Stimulated activated CD8-positive, alpha-beta memory T cell treated with anti-CD3 and anti-CD28 coated beads, Interleukin-12 subunit alpha, Interleukin-12 subunit beta, amount 100 ng/mL, for 24 hours (primary cell): ENCODE results near the gene PROM2.

ENCODE experiments used
- DNase-seq: peaks from one replicate; pipeline ENCODE4 v3.0.0-alpha.2; 2020; ENCODE audit errors: extremely low read depth

The PROM2 gene

GRCh38 chr2:95284886-95285541, 10.8 kb downstream of the PROM2 start:
- no peak for DNase-seq

GRCh38 chr2:95285542-95285932, 11.3 kb downstream of the PROM2 start:
- no peak for DNase-seq

DNA sequence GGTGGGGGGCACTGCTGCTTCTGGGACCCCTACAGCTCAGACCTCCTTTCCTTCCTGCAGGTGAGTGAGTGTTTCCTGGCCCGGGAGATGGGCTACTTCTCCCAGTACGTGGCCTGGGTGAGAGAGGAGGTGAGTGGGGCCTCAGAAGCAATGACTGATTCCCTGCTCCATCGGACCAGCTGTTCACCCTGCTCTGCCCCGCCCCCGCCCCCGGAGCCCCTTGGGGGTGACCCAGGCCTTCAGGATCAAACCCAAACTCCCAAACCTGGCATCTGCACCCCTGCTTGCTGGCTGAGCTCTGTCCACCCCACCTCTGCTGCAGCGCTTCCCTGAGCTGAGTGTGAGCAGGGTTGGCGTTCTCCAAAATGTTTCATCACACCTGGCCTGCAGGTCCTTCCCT, 13.1 kb downstream of the PROM2 start:
- no peak for DNase-seq

DNA sequence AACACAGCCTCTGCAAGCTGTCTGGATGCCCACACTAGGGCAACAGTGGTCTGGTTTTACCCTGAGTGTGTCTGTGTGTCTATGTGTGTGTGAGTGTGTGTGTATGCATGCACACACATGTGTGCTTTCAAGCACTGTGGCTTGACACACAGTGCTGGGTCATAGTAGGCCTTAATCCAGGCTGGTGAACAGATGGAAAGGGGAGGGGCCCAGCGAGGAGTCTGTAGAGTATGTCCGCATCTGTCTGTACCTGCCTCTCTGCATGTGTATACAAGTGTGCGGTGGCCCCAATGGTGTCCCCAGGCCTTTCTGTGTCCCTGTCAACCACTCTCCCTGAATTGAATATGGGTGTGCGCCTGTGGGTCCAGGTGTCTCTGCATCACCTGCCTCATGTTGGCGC, 13.6 kb downstream of the PROM2 start:
- no peak for DNase-seq

GRCh38 chr2:95289253-95289652, 15.0 kb downstream of the PROM2 start:
- DNase-seq, result no peak

- DNase-seq, result no peak
Measured at GRCh38 chr2:95291222-95291621, 17.0 kb downstream of the PROM2 start.

DNA sequence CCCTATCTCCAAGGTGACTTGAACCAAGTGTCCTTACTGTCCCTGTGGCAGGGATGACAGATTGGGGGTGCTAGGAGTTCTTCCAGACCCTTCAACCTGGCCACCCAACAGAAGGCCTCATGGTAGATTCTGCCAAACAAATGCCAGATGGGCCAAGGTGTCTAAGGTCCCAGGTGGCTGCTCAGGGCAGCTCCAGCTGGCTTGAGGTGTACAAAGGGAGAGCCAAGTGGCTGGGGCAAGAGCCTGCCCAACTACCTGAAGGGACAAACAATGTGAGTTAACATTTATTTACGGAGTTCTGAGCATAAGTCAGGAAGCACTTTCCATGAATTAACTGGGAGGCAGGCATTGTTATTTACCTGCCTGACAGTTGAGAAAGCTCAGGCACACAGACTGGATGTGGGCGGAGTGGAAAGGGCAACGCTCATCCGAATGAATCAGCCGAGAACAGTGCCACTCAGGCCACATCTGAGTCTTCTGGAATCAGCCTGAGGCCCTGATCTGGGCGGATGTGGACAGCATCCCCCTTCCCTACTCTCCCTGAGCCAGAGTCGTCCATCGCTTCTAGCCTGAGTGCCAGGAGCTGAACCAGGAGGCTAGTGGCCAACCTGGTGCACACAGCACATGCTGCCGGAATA, 18.5 kb downstream of the PROM2 start:
- no peak for DNase-seq

- DNase-seq, result no peak
Measured at GRCh38 chr2:95294579-95295250, 20.5 kb downstream of the PROM2 start.

DNA sequence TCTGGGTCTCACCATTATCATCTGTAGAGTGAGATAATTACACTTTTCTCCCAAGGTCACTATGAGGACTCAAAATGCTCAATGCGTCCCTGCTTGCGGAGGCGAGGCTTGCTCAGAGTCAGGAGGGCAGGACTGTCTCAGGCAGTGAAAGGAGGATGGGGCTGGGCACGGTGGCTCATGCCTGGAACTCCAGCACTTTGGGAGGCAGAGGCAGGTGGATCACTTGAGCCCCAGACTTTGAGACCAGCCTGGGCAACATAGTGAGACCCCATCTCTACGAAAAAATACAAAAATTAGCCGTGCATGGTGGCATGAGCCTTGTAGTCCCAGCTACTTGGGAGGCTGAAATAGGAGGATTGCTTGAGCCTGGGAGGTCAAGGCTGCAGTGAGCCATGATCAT, 21.1 kb downstream of the PROM2 start:
- no peak for DNase-seq

DNA sequence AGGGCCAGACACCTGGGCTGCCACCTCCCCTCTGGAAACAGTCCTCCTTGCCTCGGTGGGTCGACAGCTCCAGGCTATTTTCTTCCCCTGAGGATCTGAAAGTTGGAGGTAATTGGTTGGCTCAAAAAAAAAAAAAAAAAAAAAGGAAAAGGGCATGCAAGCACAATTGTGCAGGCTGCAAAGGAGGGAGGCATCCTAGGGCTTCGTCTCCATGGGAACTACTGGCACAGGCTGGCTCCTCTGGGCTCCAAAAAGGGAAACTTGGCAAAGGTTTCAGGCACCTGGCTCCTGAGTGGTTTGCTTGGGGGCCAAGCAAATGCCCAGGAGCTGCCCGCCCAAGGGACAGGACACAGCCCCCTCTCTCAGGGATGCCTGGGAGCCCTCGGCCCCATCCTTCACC, 21.8 kb downstream of the PROM2 start:
- DNase-seq, result no peak

- DNase-seq, result no peak
Measured at GRCh38 chr2:95296880-95297487, 22.7 kb downstream of the PROM2 start, which contains the start of gene KCNIP3. KCNIP3 (plus strand) TSS chr2:95297347; CDS start chr2:95297439, 92 bp downstream.

GRCh38 chr2:95297639-95298395, 23.6 kb downstream of the PROM2 start:
- no peak for DNase-seq

DNA sequence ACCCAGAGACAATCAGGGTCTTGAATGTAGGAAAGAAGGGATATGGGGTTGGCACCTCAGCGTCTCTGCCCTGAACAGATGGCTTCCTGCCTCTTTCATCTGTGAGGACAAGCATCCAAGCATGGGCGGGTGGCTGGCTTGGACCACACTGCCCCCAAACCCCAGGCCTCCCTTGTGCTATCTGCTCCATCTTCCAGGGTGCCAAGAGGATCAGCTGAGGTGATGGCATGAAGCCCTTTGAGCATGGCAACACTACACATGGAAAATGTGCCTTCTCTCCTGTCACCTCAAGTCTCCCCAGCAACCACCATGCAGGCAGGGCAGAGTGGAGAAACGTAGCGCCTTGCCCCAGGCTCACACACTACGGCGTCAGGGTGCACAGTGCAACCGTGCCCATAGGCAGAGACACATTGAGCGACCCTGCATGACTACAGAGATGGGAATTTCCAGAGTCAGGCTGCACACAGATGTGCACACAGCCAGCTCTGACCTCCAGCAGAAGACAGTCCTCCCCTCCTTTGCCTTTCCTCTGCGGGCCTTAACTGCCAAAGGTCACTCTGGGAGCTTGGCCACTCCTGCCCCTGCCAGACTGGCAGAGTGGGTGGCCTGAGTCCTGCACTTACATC, 24.4 kb downstream of the PROM2 start:
- DNase-seq, result no peak

DNA sequence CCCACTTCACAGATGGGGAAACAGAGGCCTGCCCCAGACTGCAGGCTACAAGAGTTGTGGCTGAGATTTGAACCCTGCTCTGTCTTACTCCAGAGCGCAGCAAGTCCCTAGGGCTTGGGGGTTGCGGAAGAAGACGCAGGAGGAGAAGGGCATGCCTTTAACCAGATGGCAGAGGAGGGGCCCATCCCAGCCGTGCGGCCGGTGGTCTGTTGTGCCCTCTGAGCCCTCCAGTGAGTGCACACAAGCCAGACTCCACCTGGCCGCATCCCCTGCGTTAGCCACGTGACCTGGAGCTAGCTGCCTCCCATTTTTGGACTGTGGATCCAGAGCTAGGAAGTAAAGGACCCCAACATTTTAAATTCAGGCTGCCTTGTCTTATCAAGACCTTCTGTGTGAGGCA, 25.7 kb downstream of the PROM2 start:
- no peak for DNase-seq

DNA sequence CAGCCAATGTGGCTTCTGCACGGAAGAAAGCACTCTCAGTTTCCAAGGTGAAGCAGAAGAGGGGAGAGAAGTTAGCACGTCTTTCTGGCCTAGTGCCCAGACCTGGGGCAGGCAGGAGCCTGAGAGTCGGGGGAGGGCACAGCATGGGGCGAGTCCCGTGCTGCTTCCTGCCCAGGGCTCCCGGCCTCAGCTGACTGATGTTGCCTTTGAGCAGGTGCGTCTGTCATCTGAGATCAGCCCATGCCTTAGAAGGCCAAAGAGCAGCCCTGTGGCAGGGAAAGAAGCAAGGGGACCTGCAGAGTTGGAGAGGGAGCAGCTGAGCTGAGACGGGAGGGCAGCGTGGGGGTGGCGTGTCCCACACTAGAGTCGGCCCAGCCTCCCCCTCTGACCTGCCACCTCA, 26.2 kb downstream of the PROM2 start:
- DNase-seq, result no peak

DNA sequence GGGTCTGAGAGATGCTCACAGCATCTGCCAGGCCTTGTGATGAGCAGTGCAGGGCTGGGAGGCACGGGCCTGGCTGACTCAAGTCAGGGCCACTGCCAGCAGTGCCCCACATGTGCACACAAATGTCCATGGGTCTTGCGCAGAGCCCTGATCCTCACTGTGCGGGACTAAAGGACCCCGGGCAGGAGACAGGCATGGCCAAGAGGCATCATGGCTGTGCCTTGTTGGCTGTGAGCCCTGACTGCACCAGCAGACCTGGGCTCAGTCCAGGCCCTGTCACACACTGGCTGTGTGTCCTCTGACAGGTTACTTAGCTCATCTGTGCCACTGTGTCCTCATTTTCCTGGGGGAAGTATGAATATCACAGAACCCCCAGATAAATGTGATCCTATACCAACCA, 26.9 kb downstream of the PROM2 start:
- DNase-seq, result no peak

DNA sequence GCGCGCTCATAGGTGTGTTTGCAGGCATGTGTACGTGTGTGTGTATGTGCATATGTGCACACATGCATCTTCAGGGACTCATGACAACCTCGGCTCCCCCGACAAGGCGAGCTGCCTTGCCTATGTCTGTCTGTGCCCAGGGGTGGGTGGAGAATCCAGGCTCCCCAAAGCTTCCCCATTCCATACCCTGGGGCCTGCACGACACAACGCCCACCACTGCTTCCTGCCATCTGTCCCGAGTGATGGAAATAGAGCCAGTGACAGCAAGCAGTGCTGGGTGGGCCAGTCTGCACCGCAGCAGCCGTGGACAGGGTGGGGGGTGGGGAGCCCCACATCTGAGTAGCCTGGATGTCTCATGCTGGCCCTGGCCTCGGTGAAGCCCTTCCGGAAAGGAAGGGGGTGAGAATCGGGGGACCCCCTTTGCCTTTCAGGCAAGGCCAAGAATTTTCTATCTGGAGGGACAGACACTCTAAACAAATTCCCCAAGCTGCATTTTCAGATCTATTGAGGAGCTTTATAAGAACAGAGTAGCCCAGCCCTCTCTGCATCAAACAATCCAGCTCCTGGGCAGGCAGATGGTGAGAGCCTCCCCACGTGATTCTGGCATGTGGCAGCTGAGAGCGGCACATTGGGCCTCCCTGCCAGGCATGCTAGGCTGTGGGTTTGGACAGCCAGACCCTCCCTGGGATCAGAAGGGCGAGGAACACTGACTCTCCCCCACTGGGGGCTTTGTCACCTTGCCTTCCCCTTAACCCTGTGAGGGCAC, 27.8 kb downstream of the PROM2 start:
- no peak for DNase-seq

GRCh38 chr2:95303191-95303919, 29.1 kb downstream of the PROM2 start:
- no peak for DNase-seq

GRCh38 chr2:95305380-95306061, 31.3 kb downstream of the PROM2 start:
- DNase-seq, result no peak
